CD4-positive, alpha-beta T cell treated with Interleukin-4 for 4 hours (primary cell): ENCODE measurements around the gene PIAS4.
A peak's percentile ranks its signal among the peaks of the same experiment; 100 is the strongest.

Source experiments
- DNase-seq: peaks from one replicate; pipeline ENCODE4 v3.0.0-alpha.2; 2020

The PIAS4 gene

GRCh38 chr19:4080473-4080872 lies 72.9 kb downstream of the PIAS4 start:
- DNase-seq, result no peak

GRCh38 chr19:4081441-4082129 lies 74.0 kb downstream of the PIAS4 start:
- no peak for DNase-seq

- DNase-seq, result no peak
Measured at GRCh38 chr19:4082172-4082571, 74.6 kb downstream of the PIAS4 start.

GRCh38 chr19:4083677-4084546 lies 76.4 kb downstream of the PIAS4 start:
- DNase-seq, result peak; percentile 39

GRCh38 chr19:4084547-4084877 lies 77.0 kb downstream of the PIAS4 start:
- DNase-seq, result no peak

- no peak for DNase-seq
Measured at GRCh38 chr19:4086411-4086867, 78.9 kb downstream of the PIAS4 start.

GRCh38 chr19:4087787-4088679 lies 80.5 kb downstream of the PIAS4 start:
- no peak for DNase-seq

GRCh38 chr19:4088975-4089374 lies 81.4 kb downstream of the PIAS4 start:
- DNase-seq, result peak; percentile 78
